ENCODE measurements around the gene SMARCA2.

DNA sequence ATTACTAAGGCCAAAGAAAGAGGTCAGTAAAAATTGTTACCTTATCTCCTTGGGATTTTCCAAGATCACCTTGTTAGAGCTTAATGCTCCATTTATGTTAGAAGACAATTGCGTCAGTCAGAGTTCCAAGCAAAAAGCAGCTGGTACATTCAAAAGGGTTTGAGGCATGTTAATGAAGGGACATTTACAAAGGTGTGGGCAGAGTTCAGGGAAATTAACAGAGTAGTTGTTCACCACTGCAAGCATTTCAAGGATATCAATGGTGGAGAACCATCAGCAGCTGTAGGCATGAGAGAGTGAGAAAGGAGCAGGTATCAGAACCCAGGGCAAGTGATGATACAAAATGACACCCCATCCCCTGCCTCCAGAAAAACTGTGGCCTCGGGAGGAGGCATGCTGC, 17.0 kb upstream of the SMARCA2 start:
- no peak for TF ChIP-seq POLR2A (IDR thresholded peaks at IDR 0.05; ENCODE audit: low read length)
- TF ChIP-seq GATA1 (IDR thresholded peaks at IDR 0.05; ENCODE audit: low read depth, low read length): no peak

All from erythroblast (primary cell).